GM18873 (cell line): ENCODE results near the gene IL1R2.

Source experiments
- ATAC-seq: cut with Tn5 transposase; IDR thresholded peaks from one replicate; pipeline ENCODE4 v1.9.1; 2021; ENCODE audit warnings: mild to moderate bottlenecking, moderate library complexity, moderate number of reproducible peaks; ENCODE audit not compliant: unreplicated experiment, low FRiP score

IL1R2 gene

DNA sequence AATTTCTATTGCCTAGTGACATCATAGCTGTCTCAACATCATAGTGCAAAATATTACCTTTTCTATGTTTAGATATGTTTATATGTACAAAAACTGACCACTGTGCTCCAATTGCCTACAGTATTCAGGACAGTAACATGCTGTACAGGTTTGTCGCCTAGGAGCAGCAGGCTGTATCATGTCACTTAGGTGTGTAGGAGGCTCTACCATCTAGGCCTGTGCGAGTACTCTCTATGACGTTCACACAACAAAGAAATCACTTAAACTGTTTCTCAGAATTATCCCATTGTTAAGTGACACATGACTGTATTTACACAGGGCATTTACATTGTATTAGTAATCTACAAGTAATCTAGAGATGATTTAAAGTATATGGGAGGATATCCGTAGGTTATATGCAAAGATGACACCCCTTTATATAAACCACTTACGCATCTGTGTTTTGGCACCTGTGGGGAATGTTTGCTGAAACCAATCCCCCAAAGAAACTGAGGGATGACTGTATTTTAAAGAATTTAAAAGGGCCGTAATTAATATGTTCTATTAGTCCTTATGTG lies 24.7 kb downstream of the IL1R2 start:
- no peak for ATAC-seq

DNA sequence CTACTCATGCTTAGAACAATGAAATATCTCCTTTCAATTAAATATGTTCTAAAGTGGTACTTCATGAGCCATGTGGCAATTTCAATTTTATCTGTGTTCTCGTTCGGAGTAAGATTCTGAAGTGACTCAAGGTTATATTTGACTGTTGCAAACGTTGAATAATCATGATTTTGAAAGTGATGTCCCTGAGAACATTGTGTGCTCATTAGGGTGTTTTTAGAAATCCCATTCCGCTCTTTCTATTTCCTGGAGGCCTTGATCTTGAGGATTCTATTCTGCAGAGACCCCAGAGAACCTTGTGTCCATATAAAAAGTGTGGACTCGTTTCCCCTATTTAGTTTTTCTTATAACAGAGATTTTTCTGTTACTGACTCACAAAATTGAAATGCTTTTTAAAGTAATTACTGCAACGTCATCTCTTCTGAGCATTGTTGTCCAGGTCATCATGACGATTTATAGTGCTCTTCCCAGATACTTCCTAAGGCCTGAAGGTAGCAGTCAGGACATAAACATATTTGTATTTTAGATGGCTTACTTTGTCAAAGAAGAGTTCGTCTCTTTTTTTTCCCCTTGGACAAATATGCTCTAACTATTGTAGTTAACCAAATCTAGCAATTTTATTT lies 27.2 kb downstream of the IL1R2 start:
- ATAC-seq, result no peak

GRCh38 chr2:102020596-102021170 lies 28.9 kb downstream of the IL1R2 start:
- ATAC-seq, result peak; percentile 53

DNA sequence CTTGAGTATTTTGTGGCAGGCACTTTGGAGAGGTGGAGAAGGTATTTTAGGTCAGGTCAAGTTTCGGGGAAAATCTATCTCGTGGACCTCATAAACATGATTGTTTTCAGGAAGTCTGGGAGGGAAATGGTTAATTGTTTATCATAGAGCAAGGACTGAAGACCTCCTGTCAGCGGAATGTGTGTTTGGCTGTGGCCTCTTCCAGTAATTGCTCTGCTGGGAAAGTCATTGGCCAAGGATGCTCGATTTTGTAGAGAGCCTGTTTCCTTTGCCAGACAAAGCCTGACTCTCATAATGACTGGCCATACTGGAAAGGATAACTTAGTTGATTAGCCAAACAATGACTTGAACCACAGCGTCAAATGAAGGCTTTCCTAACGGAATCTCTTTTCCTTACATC lies 30.0 kb downstream of the IL1R2 start:
- ATAC-seq, result no peak

GRCh38 chr2:102022884-102023539 lies 31.3 kb downstream of the IL1R2 start:
- no peak for ATAC-seq

DNA sequence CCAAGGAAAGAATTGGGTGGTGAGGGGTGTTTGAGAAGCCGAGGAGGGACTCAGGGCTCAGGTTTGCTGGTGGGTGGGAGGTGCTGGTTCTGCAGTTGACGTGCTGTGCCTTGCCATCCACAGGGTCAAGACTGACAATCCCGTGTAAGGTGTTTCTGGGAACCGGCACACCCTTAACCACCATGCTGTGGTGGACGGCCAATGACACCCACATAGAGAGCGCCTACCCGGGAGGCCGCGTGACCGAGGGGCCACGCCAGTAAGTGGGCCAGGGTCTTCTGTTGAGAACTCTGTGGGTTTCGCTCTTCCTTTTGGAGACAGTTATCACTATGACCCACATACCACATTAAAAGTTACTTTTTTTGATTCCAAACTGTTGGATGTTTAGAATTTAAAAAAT lies 32.6 kb downstream of the IL1R2 start:
- ATAC-seq, result no peak

- ATAC-seq, result peak; percentile 80
Observed at GRCh38 chr2:102025016-102025501, 33.3 kb downstream of the IL1R2 start.

GRCh38 chr2:102025583-102026267 lies 34.0 kb downstream of the IL1R2 start:
- peak; percentile 51 for ATAC-seq

GRCh38 chr2:102027036-102027980 lies 35.5 kb downstream of the IL1R2 start:
- ATAC-seq, result no peak

DNA sequence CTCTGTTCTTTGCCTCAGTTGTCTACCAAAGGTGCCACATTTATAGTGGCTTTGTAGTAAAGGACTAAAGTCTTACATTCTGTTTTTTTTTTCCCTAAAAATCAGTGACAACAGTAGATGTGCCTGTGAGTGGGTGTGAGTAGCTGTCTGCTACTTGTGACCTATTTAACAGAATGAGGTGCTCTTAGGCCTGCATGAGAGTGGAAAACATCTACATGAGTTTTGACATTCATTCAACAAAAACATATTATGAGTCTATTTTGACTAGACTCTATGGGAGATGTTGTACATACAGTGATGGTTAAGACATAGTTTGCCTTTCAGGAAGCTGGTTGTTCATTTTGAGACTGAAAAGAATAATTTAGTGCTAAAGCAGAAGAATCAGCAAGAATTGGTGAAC lies 36.7 kb downstream of the IL1R2 start:
- no peak for ATAC-seq

GRCh38 chr2:102029405-102029804 lies 37.6 kb downstream of the IL1R2 start:
- ATAC-seq, result no peak

GRCh38 chr2:102029952-102030351 lies 38.2 kb downstream of the IL1R2 start:
- no peak for ATAC-seq

DNA sequence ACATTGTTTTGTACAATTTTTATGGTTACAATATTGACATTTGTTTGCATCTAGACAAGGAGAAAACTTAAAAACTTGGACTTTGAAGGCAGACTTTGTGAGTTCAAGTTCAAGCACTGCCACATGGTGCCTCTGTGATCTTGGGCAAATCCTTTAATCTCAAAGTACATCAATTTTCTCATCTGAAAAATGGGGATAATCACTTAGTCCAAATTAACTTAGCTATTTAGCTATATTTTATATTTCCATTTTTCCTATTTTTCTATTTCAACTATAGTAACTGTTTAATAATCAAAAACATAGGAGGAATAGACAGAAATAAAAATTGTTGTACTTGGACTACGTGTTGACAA lies 38.7 kb downstream of the IL1R2 start:
- no peak for ATAC-seq

GRCh38 chr2:102030855-102031527 lies 39.2 kb downstream of the IL1R2 start:
- ATAC-seq, result no peak

DNA sequence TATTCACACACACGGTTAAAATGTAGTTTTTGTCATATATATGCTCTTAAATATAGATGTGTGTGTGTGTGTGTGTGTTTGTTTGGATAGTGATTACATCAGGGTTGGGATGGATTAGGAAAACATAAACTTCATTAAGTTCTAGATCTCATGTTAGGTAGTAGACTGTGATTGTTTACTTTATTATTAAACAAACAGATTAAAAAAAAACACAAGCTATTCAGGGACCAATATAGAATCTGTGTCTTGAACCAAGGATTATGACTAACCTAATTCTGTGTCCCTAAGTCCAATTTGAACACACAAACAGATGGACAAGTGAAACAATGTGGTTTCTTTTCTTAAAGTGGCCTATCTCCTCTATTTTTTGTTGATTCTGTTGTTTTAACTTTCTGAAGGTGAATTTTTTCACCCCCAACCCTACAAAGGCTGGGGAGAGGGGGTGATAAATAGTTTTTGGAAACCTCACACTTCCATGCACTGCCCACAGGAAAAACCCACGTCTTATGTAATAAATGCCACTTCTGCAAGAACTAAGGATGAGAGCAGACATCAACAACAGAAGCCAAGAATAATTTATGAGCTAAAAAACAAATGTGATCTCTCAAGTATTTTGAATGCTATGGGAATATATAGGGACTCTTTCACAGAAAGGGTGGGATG lies 40.7 kb downstream of the IL1R2 start:
- ATAC-seq, result no peak

DNA sequence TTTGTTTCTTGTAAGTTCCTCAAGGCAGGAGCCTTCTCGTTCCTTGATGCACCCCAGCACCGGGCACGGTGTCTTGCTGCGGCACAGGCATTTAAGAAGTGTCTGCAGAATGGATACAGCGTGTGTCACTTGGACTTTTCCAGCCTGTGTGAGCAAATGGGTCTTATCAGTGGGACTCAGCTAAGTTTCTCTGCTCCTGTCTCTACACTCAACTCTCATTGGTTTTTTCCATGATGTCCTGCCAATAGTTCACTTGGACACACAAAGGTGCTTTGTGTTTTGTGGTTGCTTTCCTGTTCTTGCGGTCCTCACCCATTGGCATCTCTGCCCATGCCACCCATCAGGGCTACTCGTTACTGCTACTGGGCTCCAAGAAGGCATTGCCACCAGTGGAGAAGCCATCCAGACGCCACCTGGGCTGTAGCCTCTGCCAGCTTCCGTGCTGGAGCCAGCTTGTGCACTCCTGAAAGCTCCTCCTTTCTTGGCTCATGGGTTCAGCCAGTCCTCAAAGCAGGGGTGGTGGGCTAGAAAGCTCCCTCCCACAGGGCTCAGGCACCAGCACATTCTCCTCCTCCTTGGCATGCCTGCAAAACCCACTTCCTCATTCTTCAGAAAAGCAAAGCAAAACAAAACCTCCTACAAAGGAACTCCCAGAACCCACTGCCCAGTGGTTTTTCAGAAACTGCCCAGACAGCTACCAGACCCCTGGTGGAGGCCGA lies 41.4 kb downstream of the IL1R2 start:
- ATAC-seq, result peak; percentile 81

GRCh38 chr2:102033750-102034682 lies 42.3 kb downstream of the IL1R2 start:
- no peak for ATAC-seq
